K562 (cell line): ENCODE measurements around the gene DAP. TPM values are rescaled to one million over a fixed set of nuclear protein-coding genes. Genes with fewer than 3 reads are reported as not detected.

ENCODE experiments used
- CAMTA2 ChIP-seq: fragments of 250-450 bp; sonication (Bioruptor Pico); conservative IDR thresholded peaks from 2 replicates; pipeline ENCODE4 v1.5.1; 2022
- DACH1 ChIP-seq: fragments of 450-650 bp; IDR thresholded peaks from 2 replicates; pipeline ENCODE4 v1.6.1; 2018; ENCODE audit not compliant: partially characterized antibody
- EP400 ChIP-seq: fragments of 450-650 bp; IDR thresholded peaks from 2 replicates; pipeline ENCODE4 v1.6.1; 2017; ENCODE audit warnings: antibody characterized with exemption, mild to moderate bottlenecking, moderate library complexity
- GTF2E2 ChIP-seq: fragments of 200-800 bp; sonication (Bioruptor generic); IDR thresholded peaks from 2 replicates; pipeline ENCODE4 v1.6.1; 2016; ENCODE audit warnings: missing genetic modification characterization, missing compliant biosample characterization
- HMG20B ChIP-seq: fragments of 250-450 bp; sonication (Bioruptor Pico); IDR thresholded peaks from 2 replicates; pipeline ENCODE4 v1.5.0; 2021; ENCODE audit warnings: mild to moderate bottlenecking
- KLF16 ChIP-seq: IDR thresholded peaks from 2 replicates; pipeline ENCODE4 v1.6.1; 2016; ENCODE audit warnings: antibody characterized with exemption
- MAFK ChIP-seq: IDR thresholded peaks from 2 replicates; pipeline ENCODE4 v1.6.1; 2011; ENCODE audit warnings: low read length, improper control_type of control experiment
- MEIS2 ChIP-seq: fragments of 450-650 bp; IDR thresholded peaks from 2 replicates; pipeline ENCODE4 v1.6.1; 2014; ENCODE audit warnings: mild to moderate bottlenecking; ENCODE audit not compliant: partially characterized antibody
- NR2C2 ChIP-seq, 2 experiments: fragments of 200-800 bp in 1 of 2; sonication (Bioruptor generic) in 1 of 2; sonication (generic) in 1 of 2; formaldehyde crosslinking in 1 of 2; IDR thresholded peaks; 2 replicates each; pipeline versions ENCODE4 v1.6.1 to v1.8.0; 2016 to 2022; ENCODE audit warnings: mild to moderate bottlenecking in 1 of 2, missing compliant biosample characterization in 1 of 2, missing genetic modification characterization in 1 of 2, missing genetic modification reagents in 1 of 2
- PREB ChIP-seq: sonication (generic); formaldehyde crosslinking; IDR thresholded peaks from 2 replicates; pipeline ENCODE4 v1.8.1; 2023; ENCODE audit warnings: mild to moderate bottlenecking, missing genetic modification reagents
- RBM15 ChIP-seq: fragments of 200-400 bp; formaldehyde crosslinking; IDR thresholded peaks from 2 replicates; pipeline ENCODE4 v1.6.1; 2018; ENCODE audit warnings: mild to moderate bottlenecking, low read length, moderate library complexity; ENCODE audit not compliant: insufficient read depth
- RFX1 ChIP-seq: fragments of 450-650 bp; IDR thresholded peaks from 2 replicates; pipeline ENCODE4 v1.6.1; 2016; ENCODE audit warnings: mild to moderate bottlenecking, moderate library complexity
- SAP30 ChIP-seq: fragments of 200-600 bp; sonication (generic); IDR thresholded peaks from 2 replicates; pipeline ENCODE4 v1.6.1; 2012; ENCODE audit warnings: borderline replicate concordance, low read depth, mild to moderate bottlenecking, moderate library complexity, low read length, control low read depth, inconsistent platforms; ENCODE audit not compliant: insufficient read depth, poor library complexity, severe bottlenecking
- SFPQ ChIP-seq: fragments of 200-400 bp; formaldehyde crosslinking; IDR thresholded peaks from 2 replicates; pipeline ENCODE4 v1.6.1; 2017; ENCODE audit warnings: mild to moderate bottlenecking, low read depth, low read length, moderate library complexity
- TARDBP ChIP-seq: fragments of 450-650 bp; IDR thresholded peaks from 2 replicates; pipeline ENCODE4 v1.6.1; 2016
- WHSC1 ChIP-seq: IDR thresholded peaks from one replicate; pipeline ENCODE4 v1.6.1; 2012; ENCODE audit warnings: low read length, control low read depth, inconsistent platforms
- ZBTB2 ChIP-seq: fragments of 450-650 bp; IDR thresholded peaks from 2 replicates; pipeline ENCODE4 v1.6.1; 2016; ENCODE audit warnings: antibody characterized with exemption
- ZFP30 ChIP-seq: fragments of 250-450 bp; sonication (Bioruptor Pico); IDR thresholded peaks from 2 replicates; pipeline ENCODE4 v1.8.0; 2022; ENCODE audit warnings: moderate library complexity, mild to moderate bottlenecking, inconsistent platforms, borderline replicate concordance
- ZNF165 ChIP-seq: fragments of 250-450 bp; sonication (Bioruptor Pico); IDR thresholded peaks from 2 replicates; pipeline ENCODE4 v1.4.0; 2020; ENCODE audit warnings: borderline replicate concordance
- ZNF445 ChIP-seq: fragments of 250-450 bp; sonication (Bioruptor Pico); IDR thresholded peaks from 2 replicates; pipeline ENCODE4 v1.4.0; 2020; ENCODE audit warnings: low read depth, mild to moderate bottlenecking, moderate library complexity
- ZNF75A ChIP-seq: fragments of 450-650 bp; formaldehyde crosslinking; IDR thresholded peaks from 2 replicates; pipeline ENCODE4 v1.4.0; 2020; ENCODE audit warnings: mild to moderate bottlenecking
- ZNF76 ChIP-seq: fragments of 250-450 bp; sonication (Bioruptor Pico); IDR thresholded peaks from 2 replicates; pipeline ENCODE4 v1.4.0; 2020; ENCODE audit warnings: mild to moderate bottlenecking, moderate library complexity, borderline replicate concordance
- ZNF830 ChIP-seq: fragments of 250-450 bp; sonication (Bioruptor Pico); IDR thresholded peaks from 2 replicates; pipeline ENCODE4 v1.5.0; 2021; ENCODE audit warnings: mild to moderate bottlenecking
- polyA plus RNA-seq, 8 experiments: library from polyadenylated mRNA; depleted of rRNA in 4 of 8; stranded (reverse) in 5 of 8; unstranded in 3 of 8; fragments of >200 nt; fragmentation: Nextera tagmentation in 2 of 8; fragmentation: Illumina TruSeq in 1 of 8; extraction: Ambion mirVana in 2 of 8; extraction: Trizol in 1 of 8; gene quantifications; 2 replicates each; pipeline versions ENCODE4 v1.2.1 to v1.2.3, GENCODE V29; 2011 to 2014; ENCODE audit warnings: inconsistent platforms in 1 of 8, missing spikeins in 1 of 8
- total RNA-seq, 7 experiments: library from RNA; depleted of rRNA in 6 of 7; stranded (reverse); fragments of >200 nt in 6 of 7; fragmentation: Illumina TruSeq in 2 of 7; extraction: Trizol in 2 of 7; gene quantifications; 2 replicates each; pipeline versions ENCODE4 v1.2.1 to v1.2.3, GENCODE V29; 2011 to 2021; ENCODE audit warnings: low replicate concordance in 1 of 7

Gene DAP
- total and polyA plus RNA-seq, 9 of the 15 experiments (the other 6 are each of a cell fraction or from before 2014, with no cell fraction given), result 14.1 to 151 (median 34.5) TPM

- TF ChIP-seq ZNF445 (CRISPR knock-in tag) (no peak), MEIS2 (peak; percentile 3), ZFP30 (CRISPR knock-in tag) (no peak), HMG20B (no peak), ZNF76 (CRISPR knock-in tag) (no peak), NR2C2 (CRISPR knock-in tag; IDR thresholded peaks at IDR 0.05) (peak; percentile 16; the same call in 1 of the 2 replicates), NR2C2 (tag; IDR thresholded peaks at IDR 0.05) (peak; percentile 68), ZNF830 (CRISPR knock-in tag) (no peak), MAFK (no peak), TARDBP (no peak), WHSC1 (no peak), EP400 (no peak), DACH1 (peak; percentile 55), SAP30 (no peak), ZNF75A (CRISPR knock-in tag) (no peak), PREB (CRISPR knock-in tag) (no peak), RBM15 (no peak), KLF16 (peak; percentile 88), GTF2E2 (no peak), CAMTA2 (no peak), RFX1 (no peak), ZNF165 (CRISPR knock-in tag) (no peak), ZBTB2 (no peak), SFPQ (no peak)
These were observed 52.7 kb downstream of the DAP start (continued) for GRCh38 chr5:10708189-10708944.
